Uterus (tissue), 2 donors: ENCODE results near the gene SLC2A14.
"Not testable (repeated sequence)": the region's sequence is repeated elsewhere in the genome, so short reads cannot be mapped to it uniquely, and the experiment has no call there.

ENCODE experiments used
- CTCF ChIP-seq, 4 experiments: fragments of 200-600 bp in 2 of 4; fragments of 450-650 bp in 2 of 4; sonication (generic) in 2 of 4; IDR thresholded peaks; one replicate each; pipeline ENCODE4 v1.5.1; 2016 to 2019; ENCODE audit warnings: antibody characterized with exemption in 4 of 4, mild to moderate bottlenecking in 2 of 4, moderate library complexity in 1 of 4
- POLR2A ChIP-seq, 2 donors: fragments of 450-650 bp; IDR thresholded peaks; one replicate each; pipeline ENCODE4 v1.6.1; 2016; ENCODE audit warnings: antibody characterized with exemption in 2 of 2, mild to moderate bottlenecking in 1 of 2, moderate library complexity in 1 of 2

- not testable (repeated sequence) for TF ChIP-seq CTCF, POLR2A (IDR thresholded peaks at IDR 0.05)
These were observed 32.9 kb upstream of the SLC2A14 start for GRCh38 chr12:7905600-7906125.
